NCI-H1436 (cell line): ENCODE measurements around the gene KRT72.
A peak's percentile ranks its signal among the peaks of the same experiment; 100 is the strongest.

ENCODE experiments used
- DNase-seq: peaks from one replicate; lab custom pipeline; 2025; lab: John Stamatoyannopoulos, UW

KRT72 gene

GRCh38 chr12:52578469-52578868, 22.8 kb downstream of the KRT72 start:
- DNase-seq = no peak

DNA sequence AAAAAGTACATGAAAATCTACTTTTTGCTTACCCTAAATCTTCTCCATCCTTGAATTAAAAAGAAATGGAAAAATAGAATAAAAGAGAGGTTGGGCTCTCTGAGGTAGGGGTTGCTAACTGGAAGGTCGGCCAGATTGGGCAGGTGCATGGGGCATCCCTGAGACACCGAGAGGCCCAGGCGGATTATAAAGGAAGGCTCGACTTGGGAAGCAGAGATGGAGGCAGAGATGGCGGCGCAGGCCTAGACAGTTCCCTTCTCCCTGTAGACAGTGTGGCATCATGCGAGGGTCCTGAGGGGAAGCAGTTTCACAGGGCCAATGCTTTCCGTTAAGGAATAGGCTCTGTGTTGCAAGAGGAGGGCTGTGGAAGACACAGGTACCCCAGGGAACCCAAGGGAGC, 23.9 kb downstream of the KRT72 start:
- no peak for DNase-seq

GRCh38 chr12:52575948-52576347, 25.3 kb downstream of the KRT72 start:
- no peak for DNase-seq

DNA sequence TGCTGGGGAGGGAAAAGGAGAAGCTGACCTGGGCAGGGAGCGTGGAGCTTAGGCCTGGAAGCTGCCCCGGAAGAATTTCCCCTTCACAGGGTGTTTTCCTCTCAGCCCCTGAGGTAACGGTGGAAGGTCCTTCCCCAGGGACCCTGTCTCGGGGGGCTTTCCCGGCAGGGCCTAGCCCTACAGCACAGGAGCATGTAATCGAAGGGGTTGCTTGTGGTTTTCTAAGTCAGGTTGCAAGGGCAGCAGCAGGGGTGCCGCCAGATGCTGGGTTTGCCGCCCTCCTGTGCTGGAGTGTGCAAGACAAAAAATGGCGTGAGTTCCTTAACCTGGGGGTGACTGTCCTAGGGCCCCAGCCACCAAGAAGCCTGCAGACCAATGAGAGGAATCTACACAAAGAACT, 26.0 kb downstream of the KRT72 start:
- DNase-seq = no peak

- DNase-seq = no peak
Measured at GRCh38 chr12:52573743-52574142, 27.5 kb downstream of the KRT72 start, which contains the start of gene KRT74. KRT74 (minus strand) TSS chr12:52573843; CDS start chr12:52573777, 66 bp downstream.

DNA sequence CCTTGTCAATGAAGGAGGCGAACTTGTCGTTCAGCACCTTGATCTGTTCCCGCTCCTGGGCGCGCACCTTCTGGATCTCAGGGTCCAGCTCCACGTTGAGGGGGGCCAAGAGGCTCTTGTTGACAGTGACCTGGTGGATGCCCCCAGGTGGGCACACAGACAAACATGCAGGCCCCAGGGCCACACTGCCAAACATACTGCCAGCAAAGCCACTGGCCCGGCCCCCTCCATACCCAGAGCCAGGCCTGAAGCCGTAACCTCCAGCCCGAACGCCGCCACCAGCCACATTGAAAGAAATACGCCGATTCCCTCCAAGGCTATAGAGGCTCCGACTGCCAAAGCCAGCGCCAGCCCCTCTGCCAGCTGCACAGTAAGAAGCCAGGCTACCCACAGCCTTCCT, 28.0 kb downstream of the KRT72 start:
- DNase-seq = no peak

- no peak for DNase-seq
Measured at GRCh38 chr12:52570511-52570910, 30.8 kb downstream of the KRT72 start.

GRCh38 chr12:52568111-52568510, 33.2 kb downstream of the KRT72 start:
- no peak for DNase-seq

GRCh38 chr12:52566847-52567291, 34.4 kb downstream of the KRT72 start:
- DNase-seq = peak; percentile 35

GRCh38 chr12:52564582-52564981, 36.7 kb downstream of the KRT72 start:
- DNase-seq = no peak

- DNase-seq = no peak
Measured at GRCh38 chr12:52561880-52562449, 39.3 kb downstream of the KRT72 start.

DNA sequence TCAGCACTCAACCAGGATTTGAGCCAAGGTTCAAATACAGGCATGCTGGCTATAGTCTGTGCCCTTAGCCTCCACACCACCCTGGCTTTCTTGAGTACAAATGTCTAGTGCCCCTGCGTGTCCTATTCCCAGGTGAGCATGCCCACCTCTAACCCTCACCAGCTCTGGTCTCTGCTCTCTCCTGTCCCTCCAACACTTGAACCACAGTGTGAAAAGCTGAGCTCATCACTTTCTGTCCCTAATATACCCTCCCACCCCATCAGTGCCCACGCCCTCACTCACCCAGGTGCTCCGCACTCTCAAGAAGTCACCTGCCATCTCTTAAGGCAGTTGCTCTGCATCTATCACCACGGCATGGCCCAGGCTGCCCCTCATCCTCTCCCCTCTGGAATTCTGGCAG, 41.3 kb downstream of the KRT72 start:
- no peak for DNase-seq

DNA sequence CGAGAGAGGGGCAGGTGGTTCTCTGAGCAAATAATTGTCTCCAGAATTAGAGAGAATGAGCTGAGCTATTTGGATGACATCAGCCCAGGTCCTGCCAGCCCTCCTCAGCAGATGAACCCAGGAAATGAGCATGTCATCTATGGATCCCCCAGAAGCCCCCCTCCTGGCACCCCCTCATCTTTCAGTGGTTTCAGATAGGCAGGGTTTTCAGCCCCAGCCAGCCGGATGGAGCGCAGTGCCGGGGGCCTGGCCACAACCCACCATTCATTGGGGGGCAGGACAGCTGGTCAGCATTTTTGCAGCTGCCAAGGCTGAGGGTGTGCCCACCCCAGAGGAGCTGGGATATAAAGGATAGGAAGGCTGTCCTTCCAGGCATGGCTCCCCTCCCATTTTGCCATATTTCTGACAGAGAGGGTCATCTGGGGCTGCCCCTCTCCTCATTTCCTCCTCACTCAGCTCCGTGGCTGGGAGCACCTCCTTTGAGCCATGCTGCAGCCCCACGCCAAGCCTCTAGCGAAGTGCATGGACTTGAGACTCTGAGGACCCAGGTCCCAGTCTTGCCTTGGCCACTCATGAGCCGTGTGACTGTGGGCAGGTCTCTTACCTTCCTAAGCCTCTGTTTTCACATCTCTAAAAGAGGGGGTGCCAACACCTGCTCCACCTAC, 42.4 kb downstream of the KRT72 start:
- no peak for DNase-seq

DNA sequence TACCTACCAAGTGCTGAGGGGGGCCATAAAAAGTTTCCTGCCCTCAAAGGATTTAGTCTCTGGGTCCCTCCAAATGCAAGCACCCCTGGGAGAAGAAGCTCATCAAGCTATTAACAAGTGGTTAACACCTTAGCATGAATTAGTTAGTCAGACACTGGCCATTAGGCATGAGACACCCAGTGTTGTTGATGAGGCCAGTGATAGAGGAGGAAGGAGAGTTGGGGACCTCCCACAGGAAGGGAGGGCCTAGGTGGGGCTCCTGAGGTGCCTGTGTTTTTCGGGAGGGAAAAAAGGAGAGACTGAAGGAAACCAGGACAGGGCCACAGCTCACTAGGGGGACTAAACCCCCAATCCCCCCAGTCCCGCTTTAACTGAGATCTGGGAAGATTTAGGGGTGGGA, 43.8 kb downstream of the KRT72 start:
- DNase-seq = no peak

GRCh38 chr12:52555577-52555976, 45.7 kb downstream of the KRT72 start:
- DNase-seq = no peak

DNA sequence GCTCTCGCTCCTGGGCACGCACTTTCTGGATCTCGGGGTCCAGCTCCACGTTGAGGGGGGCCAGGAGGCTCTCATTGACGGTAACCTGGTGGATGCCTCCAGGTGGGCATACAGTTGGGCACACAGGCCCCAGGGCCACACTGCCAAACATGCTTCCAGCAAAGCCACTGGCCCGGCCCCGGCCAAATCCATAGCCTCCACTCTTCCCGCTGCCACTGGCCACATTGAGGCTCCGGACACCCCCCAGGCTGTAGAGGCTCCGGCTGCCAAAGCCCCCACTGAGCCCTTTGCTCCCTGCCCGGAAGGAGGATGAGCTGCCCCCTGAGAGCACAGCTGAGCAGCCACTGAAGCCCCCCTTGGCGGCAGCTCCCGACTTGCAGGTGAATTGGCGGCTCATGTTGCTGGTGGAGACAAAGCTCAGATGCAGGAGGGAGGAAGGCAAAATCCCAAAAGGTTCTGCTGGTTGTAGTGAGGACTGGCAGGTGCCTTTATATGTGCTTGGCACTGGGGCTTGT, 48.5 kb downstream of the KRT72 start, which contains the start of gene KRT71:
Gene KRT71 (minus strand): TSS at position 465 of the 515 bp plus-strand sequence. CDS start 68 bp downstream, at position 397.
- DNase-seq = no peak

DNA sequence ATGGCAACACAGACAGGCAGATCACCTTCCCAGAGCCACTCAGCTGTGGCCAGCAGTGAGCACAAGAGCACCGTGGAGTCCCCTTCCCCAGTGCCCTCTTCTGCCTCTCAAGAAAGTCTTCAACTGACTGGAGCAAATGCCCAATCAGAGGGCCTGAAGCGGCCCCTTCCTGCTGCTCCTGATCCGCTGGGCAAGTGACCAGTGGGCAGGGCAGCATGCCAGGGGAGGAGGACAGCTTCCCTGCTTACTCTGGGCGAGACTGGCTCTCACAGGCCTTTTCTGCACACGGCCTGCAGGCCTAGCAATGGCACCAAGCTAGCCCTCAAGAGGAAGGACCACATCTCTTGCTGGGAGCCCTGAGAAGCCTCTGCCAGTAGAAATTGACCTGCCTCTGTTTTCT, 49.2 kb downstream of the KRT72 start:
- DNase-seq = no peak

DNA sequence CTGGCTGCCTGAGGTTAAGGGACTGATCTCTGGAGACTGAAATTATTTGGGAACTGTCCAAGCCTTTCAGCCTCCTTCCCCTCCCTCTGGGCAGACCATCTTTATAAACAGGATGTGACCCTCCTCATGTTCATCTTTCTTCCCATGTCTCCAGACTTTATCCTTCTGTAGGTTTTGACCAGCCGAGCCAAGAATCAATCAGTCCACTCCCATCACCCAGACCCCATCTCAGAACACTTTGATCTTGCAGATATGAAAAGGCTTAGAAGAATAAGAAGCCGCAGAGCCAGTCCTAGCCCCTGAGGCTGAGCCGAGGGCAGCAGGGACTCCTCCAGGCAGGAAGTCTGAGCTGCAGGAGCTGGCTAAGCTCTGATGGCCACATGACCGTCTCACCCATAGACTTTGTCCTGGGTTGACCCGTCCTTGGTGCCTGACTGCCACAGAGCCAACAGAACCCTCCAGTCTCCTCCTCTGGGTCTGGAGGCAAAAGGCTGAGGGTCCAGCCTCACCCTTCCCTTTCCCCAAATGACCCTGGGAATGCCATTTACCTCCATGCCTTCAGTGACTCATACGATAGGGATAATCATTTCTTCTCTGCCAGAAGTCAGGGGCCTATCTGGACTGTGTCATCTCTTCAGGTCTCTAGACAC, 49.9 kb downstream of the KRT72 start:
- DNase-seq = no peak

GRCh38 chr12:52546126-52546525, 55.1 kb downstream of the KRT72 start:
- DNase-seq = no peak

DNA sequence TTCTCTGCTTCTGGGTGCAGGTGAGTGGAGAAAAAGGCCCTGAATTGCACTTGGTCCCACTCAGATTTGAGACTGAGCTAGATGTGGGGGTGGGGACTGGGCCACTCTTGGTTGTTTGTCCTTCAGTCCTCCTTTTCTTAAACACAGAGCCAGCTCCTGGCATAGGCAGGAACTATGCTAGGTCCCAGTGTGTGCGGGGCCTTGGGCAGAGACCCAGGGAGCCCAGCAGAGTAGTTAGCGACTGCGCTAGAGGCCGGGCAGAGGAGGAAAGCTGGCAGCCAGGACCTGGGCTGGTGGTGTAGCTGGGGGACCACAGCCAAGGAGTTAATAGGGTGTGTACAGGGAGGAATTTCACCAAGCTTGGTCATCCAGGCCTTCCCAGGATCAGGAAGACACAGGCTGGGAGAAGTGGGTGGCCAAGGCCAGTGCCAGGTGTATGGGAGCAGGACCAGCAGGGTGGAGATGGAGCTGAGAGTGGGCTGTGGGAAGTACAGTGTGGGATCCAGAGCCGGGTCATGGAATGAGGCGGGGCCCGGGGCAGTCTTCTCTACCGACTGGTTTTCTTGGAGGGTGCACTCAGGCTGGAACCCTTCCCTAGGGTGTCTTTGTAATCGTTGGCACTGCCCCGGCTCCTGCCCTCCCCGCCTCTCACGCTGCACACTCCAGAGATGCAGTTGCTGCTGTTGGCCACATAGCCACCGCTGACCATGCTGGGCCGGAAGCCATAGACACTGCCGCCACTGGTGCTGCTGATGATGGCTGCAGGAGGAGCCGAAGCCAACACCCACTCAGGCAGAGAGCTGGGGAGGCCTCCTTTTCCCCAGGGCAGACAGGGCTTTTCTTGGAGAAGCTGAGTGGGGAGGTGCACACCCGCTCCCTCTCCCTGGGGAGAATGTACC, 57.0 kb downstream of the KRT72 start:
- DNase-seq = no peak

DNA sequence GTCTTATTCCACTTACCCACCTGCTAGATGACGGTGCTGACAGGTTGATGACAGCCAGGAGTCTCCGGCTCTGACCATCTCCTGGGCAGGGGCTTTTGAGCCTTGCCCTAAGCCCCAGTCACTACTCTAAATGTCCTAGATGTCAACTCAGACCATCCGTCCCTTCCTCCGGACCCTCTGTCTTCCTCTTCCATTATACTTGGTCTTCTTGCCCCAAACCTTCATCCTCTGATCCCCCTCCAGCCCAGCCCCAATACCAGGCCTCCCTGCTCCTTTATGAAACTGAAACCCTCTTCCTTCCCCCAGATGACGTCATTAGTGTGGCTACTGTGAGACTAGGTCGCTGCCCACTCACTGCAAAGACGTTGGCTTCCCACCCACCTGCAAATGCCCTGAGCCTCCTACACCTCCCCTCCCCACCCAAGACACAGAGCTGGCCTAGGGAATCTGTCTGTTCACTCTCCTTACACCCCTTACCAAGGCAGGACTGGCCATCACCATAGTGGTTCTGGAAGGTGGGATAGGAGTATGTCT, 58.4 kb downstream of the KRT72 start:
- no peak for DNase-seq

DNA sequence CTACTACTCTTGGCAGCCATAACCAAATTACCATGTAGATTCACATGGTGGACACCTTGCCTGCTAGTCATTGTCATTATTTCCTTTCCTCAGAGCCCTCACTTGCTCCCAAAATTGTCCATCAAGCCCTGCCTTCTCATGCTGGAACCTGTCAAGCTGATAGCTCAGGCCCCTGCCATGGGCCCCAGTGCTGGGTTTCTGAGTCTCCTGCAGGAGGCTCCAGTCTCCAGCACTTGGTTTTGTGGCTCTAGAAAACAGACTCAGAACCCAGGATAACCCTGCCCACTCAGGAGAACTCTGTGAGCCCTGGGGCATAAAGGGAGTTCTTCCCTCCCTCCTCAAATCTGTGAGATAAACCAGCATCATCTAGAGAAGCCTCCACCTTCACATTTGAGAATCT, 59.1 kb downstream of the KRT72 start:
- no peak for DNase-seq
